ENCODE measurements around the gene GPX4. TPM values are rescaled to one million over a fixed set of nuclear protein-coding genes. Genes with fewer than 3 reads are reported as not detected.

GPX4 gene
- total and polyA plus RNA-seq, 9 of the 15 experiments (the other 6 are each of a cell fraction or from before 2014, with no cell fraction given): 61.4 to 661 (median 349) TPM

DNA sequence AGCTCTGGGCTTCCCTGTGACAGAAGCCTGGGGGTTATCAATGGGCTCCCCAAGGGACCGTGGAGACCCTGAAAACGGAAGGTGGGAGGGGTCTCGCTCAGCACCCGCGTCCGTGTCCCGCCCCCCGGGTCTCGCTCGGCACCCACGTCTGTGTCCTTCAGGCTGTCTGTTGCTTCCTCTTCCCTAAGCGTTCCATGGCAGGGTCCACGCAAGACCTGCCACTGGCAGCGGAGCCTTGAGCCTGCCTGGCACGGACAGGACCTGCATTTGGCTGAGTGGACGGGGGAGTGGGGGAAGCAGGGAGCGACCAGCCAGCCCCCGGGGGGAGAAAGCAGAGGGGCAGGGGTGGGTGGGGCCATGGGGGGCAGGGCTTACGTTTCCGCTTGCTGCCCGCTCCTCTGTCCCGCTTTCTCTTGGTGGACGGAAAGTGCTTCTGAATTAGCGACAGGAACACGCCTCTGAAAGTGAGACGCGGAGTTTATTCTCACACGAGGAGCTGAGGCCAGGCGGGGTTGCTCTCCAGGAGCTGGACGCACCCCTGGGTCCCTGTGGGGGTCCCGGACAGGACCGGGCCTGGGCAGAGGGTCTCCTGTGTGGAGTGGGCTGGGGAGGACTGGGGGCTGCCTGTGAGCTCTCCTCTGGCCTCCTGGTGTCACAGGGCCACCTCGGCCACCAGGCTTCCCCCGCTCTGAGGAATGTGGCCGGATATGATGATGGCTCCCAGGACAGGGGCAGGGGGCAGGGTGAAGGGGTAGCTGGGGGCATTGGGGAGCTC lies 12.0 kb downstream of the GPX4 start:
- DNase-seq (ENCODE audit: extremely low read depth in 1 of 4, low spot score in 3 of 4): no peak
- Histone ChIP-seq H3K9ac (ENCODE audit: insufficient read depth in 1 of 2, low read depth in 2 of 2, low read length in 2 of 2) (peak overlapping the region in 1 of 2 experiments; percentile 26; a peak in 2 of 4 replicates), H3K27me3 (ENCODE audit: control insufficient read depth in 2 of 2, insufficient read depth in 2 of 2, low read length in 2 of 2) (no peaks in the 10 kb centered on the region), H3K4me1 (replicated peaks in 1 of 2; ENCODE audit: control insufficient read depth in 2 of 2, insufficient read depth in 2 of 2, low read length in 2 of 2) (peaks cover 9 to 66% of the 10 kb centered on the region in 2 experiments), H3K9me3 (replicated peaks; ENCODE audit: control insufficient read depth, insufficient read depth, low read depth, low read length) (no peaks in the 10 kb centered on the region), H3K27ac (ENCODE audit: extremely low read depth, low read depth, low read length) (no peak overlapping the region), H3K4me3 (no peak overlapping the region), H3K9me1 (ENCODE audit: control insufficient read depth, insufficient read depth, low read length) (no peaks in the 10 kb centered on the region), H3K36me3 (ENCODE audit: control insufficient read depth, insufficient read depth, low read length) (peaks cover 76% of the 10 kb centered on the region; the same call in 2 of the 3 replicates), H2AFZ (ENCODE audit: low read depth, low read length) (no peak overlapping the region), H3K79me2 (ENCODE audit: control insufficient read depth, insufficient read depth, low read length) (peaks cover 3% of the 10 kb centered on the region; the same call in 1 of the 3 replicates), H3K4me2 (ENCODE audit: insufficient read depth, low read length) (no peak overlapping the region), H4K20me1 (replicated peaks; ENCODE audit: control insufficient read depth, insufficient read depth, low read length) (no peaks in the 10 kb centered on the region)
- ChIA-PET CTCF (ENCODE audit: low intra/inter-chr PET ratio) (no interaction called here), POLR2A (interaction anchor here (0.5 kb wide), 1 partner anchor 563 kb away, joined by 3 read pairs; no protein-coding TSS in a partner anchor)
- ATAC-seq: no peak
- in situ Hi-C loops (cut with MboI): no loop called here
- no peak for FAIRE-seq
- intact Hi-C loops (cut with micrococcal nuclease): no loop called here
- TF ChIP-seq, protein P1, sequence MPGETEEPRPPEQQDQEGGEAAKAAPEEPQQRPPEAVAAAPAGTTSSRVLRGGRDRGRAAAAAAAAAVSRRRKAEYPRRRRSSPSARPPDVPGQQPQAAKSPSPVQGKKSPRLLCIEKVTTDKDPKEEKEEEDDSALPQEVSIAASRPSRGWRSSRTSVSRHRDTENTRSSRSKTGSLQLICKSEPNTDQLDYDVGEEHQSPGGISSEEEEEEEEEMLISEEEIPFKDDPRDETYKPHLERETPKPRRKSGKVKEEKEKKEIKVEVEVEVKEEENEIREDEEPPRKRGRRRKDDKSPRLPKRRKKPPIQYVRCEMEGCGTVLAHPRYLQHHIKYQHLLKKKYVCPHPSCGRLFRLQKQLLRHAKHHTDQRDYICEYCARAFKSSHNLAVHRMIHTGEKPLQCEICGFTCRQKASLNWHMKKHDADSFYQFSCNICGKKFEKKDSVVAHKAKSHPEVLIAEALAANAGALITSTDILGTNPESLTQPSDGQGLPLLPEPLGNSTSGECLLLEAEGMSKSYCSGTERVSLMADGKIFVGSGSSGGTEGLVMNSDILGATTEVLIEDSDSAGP (CRISPR knock-in tag; IDR thresholded peaks at IDR 0.05): no peak
- peak; percentile 25; the same call in 1 of the 2 replicates for TF ChIP-seq POLR2G (IDR thresholded peaks at IDR 0.05; ENCODE audit: low read depth, low read length)
- WGBS (ENCODE audit: insufficient coverage, low coverage, missing lambda C conversion rate): 90% methylated on average over 20 of the region's 35 CpGs
- no TSS peak for BruUV-seq (replicated peaks)
